CD4-positive, alpha-beta T cell treated with Interleukin-17A for 4 hours (primary cell): ENCODE results near the gene STXBP6.
"Not testable (repeated sequence)": the region's sequence is repeated elsewhere in the genome, so short reads cannot be mapped to it uniquely, and the experiment has no call there.

Experiments
- DNase-seq: peaks from one replicate; pipeline ENCODE4 v3.0.0-alpha.2; 2020; ENCODE audit warnings: mixed read lengths

STXBP6 gene

GRCh38 chr14:24952851-24953666, 96.9 kb downstream of the STXBP6 start:
- DNase-seq: no peak

GRCh38 chr14:24948261-24948847, 101.6 kb downstream of the STXBP6 start:
- DNase-seq: no peak

- no peak for DNase-seq
Measured at GRCh38 chr14:24947131-24947530, 102.8 kb downstream of the STXBP6 start.

- no peak for DNase-seq
Measured at GRCh38 chr14:24944800-24945199, 105.1 kb downstream of the STXBP6 start.

- no peak for DNase-seq
Measured at GRCh38 chr14:24943024-24943423, 106.9 kb downstream of the STXBP6 start.

- no peak for DNase-seq
Measured at GRCh38 chr14:24941719-24942118, 108.2 kb downstream of the STXBP6 start.

- DNase-seq: no peak
Measured at GRCh38 chr14:24940213-24940783, 109.6 kb downstream of the STXBP6 start.

GRCh38 chr14:24938593-24938992, 111.4 kb downstream of the STXBP6 start:
- DNase-seq: no peak

GRCh38 chr14:24937300-24937699, 112.6 kb downstream of the STXBP6 start:
- DNase-seq: no peak

- DNase-seq: not testable (repeated sequence)
Measured at GRCh38 chr14:24936773-24937172, 113.2 kb downstream of the STXBP6 start.

GRCh38 chr14:24935796-24936195, 114.2 kb downstream of the STXBP6 start:
- no peak for DNase-seq

- no peak for DNase-seq
Measured at GRCh38 chr14:24928386-24928900, 121.5 kb downstream of the STXBP6 start.

- no peak for DNase-seq
Measured at GRCh38 chr14:24927809-24928208, 122.1 kb downstream of the STXBP6 start.

- DNase-seq: no peak
Measured at GRCh38 chr14:24925771-24926374, 124.1 kb downstream of the STXBP6 start.

GRCh38 chr14:24924544-24924943, 125.4 kb downstream of the STXBP6 start:
- no peak for DNase-seq

- DNase-seq: no peak
Measured at GRCh38 chr14:24921903-24922302, 128.0 kb downstream of the STXBP6 start.

- no peak for DNase-seq
Measured at GRCh38 chr14:24920265-24921075, 129.5 kb downstream of the STXBP6 start.

- no peak for DNase-seq
Measured at GRCh38 chr14:24918822-24919221, 131.1 kb downstream of the STXBP6 start.

GRCh38 chr14:24915958-24916595, 133.9 kb downstream of the STXBP6 start:
- no peak for DNase-seq

- DNase-seq: no peak
Measured at GRCh38 chr14:24915403-24915921, 134.5 kb downstream of the STXBP6 start.

GRCh38 chr14:24913746-24914145, 136.2 kb downstream of the STXBP6 start:
- no peak for DNase-seq

- no peak for DNase-seq
Measured at GRCh38 chr14:24913021-24913420, 136.9 kb downstream of the STXBP6 start.
